ENCODE measurements around the gene GPRC6A.
"Not testable (repeated sequence)": the region's sequence is repeated elsewhere in the genome, so short reads cannot be mapped to it uniquely, and the experiment has no call there.

Gene GPRC6A, protein sequence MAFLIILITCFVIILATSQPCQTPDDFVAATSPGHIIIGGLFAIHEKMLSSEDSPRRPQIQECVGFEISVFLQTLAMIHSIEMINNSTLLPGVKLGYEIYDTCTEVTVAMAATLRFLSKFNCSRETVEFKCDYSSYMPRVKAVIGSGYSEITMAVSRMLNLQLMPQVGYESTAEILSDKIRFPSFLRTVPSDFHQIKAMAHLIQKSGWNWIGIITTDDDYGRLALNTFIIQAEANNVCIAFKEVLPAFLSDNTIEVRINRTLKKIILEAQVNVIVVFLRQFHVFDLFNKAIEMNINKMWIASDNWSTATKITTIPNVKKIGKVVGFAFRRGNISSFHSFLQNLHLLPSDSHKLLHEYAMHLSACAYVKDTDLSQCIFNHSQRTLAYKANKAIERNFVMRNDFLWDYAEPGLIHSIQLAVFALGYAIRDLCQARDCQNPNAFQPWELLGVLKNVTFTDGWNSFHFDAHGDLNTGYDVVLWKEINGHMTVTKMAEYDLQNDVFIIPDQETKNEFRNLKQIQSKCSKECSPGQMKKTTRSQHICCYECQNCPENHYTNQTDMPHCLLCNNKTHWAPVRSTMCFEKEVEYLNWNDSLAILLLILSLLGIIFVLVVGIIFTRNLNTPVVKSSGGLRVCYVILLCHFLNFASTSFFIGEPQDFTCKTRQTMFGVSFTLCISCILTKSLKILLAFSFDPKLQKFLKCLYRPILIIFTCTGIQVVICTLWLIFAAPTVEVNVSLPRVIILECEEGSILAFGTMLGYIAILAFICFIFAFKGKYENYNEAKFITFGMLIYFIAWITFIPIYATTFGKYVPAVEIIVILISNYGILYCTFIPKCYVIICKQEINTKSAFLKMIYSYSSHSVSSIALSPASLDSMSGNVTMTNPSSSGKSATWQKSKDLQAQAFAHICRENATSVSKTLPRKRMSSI

DNA sequence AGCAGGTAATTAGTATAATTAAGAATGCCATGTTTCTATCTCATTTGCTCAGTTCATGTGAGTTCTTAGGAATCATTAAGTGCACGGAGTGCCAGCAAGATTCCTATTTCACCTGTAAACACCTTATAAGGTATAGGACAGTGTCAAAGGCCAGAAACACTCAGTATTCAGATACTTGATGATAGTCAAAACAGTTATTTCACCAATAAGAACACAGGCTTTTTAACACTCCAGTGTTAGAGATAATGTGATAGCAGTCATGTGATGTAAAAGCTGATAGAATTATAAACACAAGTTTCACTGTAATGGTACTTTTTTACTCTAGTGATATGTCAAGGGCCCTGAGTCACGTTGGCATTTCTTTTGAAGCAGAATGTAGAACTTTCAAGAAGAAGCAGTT lies at the start of gene GPRC6A:
TSS of gene GPRC6A (minus strand) at position 101 of the 400 bp plus-strand sequence. CDS start at position 31, 70 bp downstream.
- ATAC-seq (no peak), DNase-seq (no peak)
- Mint-ChIP-seq H3K9me3 (peaks cover 0 to 4% of the 10 kb centered on the region in 2 donors), H3K4me1 (no peaks in the 10 kb centered on the region), H3K4me3 (no peak within 1 kb of the TSS), H3K27ac (no peak within 1 kb of the TSS), H3K27me3 (no peaks in the 10 kb centered on the region)

DNA sequence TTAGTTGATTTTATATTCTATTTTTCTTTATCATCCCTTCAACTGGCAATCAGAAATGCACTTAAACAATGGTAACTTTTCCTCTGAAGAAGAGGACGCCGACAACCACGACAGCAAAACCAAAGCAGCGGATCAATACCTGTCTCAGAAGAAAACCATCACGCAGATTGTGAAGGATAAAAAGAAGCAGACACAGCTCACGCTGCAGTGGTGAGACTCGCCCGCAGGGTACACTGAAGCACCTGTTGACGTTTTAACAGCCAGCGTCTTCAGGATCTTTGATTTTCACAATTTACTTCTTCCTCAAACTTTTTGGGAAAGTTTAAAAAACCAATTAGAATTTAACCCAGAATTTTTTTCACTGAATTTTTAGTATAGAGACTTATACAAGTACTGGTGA lies 48.9 kb upstream of the GPRC6A start:
- no peak for DNase-seq
- H3K9me3 Mint-ChIP-seq, result no peaks in the 10 kb centered on the region
- no peak overlapping the region for H3K27ac Mint-ChIP-seq
- ATAC-seq, result no peak
- H3K4me3 Mint-ChIP-seq, result no peak overlapping the region
- peaks cover 11% of the 10 kb centered on the region for H3K4me1 Mint-ChIP-seq
- peaks cover 38% of the 10 kb centered on the region for H3K27me3 Mint-ChIP-seq

GRCh38 chr6:116876635-116877611 lies 48.0 kb upstream of the GPRC6A start, which contains the start of gene RFX6:
Gene RFX6, plus strand, starts transcription at chr6:116877242. Its CDS starts 34 bp downstream, at chr6:116877276.
- H3K4me3 Mint-ChIP-seq, result peak within 1 kb of the TSS; percentile 48 to 79
- peaks cover 45% of the 10 kb centered on the region for H3K27me3 Mint-ChIP-seq

GRCh38 chr6:116876107-116876506 lies 47.2 kb upstream of the GPRC6A start:
- no peak for ATAC-seq
- Mint-ChIP-seq H3K9me3 (no peaks in the 10 kb centered on the region), H3K4me3 (peak overlapping the region; percentile 17 to 79), H3K4me1 (peaks cover 11% of the 10 kb centered on the region), H3K27me3 (peaks cover 45% of the 10 kb centered on the region), H3K27ac (no peak overlapping the region)
- DNase-seq, result no peak

More at GRCh38 chr6:116876635-116877611, 48.0 kb upstream of the GPRC6A start, which contains the start of gene RFX6:
- ATAC-seq (peak; percentile 62), DNase-seq (no peak)
- Mint-ChIP-seq H3K4me1 (peaks cover 11% of the 10 kb centered on the region), H3K9me3 (no peaks in the 10 kb centered on the region), H3K27ac (no peak within 1 kb of the TSS)

DNA sequence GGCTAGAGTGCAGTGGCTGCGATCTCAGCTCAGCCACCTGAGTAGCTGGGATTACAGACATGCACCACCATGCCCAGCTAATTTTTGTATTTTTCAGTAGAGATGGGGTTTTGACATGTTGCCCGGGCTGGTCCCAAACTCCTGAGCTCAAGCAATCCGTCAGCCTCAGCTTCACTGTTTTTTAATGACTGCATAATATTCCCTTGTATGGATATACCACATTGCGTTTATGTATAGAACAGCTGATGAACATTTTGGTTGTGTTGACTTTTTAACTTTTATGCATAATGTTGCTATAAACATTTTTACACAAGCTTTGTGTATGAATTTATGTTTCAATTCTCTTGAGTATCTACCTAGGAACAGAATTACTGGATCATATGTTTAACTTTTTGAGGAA lies 43.9 kb upstream of the GPRC6A start:
- peaks cover 11% of the 10 kb centered on the region for H3K4me1 Mint-ChIP-seq
- no peak for ATAC-seq

DNA sequence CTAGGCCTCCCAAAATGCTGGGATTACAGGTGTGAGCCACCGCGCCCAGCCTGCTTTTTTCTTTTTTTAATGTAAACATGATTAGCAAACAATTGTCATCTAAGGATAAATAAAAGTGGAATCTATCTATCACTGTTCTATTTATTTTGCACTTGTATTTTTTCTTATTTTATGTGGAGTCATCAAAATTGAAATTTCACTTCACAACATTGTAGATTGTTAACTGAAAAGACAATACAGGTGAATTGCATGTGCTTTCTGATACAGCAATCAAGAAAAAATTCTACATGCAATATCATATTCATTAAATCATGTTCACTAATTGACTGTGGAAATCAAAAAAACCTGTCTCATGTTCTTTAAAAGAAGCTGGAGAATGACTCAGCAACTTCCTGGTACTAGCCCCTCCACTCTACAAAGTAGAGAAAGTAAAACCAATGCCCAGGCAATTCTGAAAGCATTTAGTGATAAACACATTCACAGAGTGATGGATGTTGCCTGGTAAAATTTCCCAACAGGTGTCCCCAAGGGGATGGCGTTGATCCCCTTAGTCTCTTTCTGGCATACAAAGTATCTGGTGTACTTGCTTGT lies 37.5 kb upstream of the GPRC6A start:
- Mint-ChIP-seq H3K4me3 (no peak overlapping the region), H3K4me1 (no peaks in the 10 kb centered on the region), H3K9me3 (peaks cover 0 to 3% of the 10 kb centered on the region in 2 donors), H3K27ac (no peak overlapping the region), H3K27me3 (no peaks in the 10 kb centered on the region)
- ATAC-seq, result no peak
- no peak for DNase-seq

More for the DNA sequence above, 43.9 kb upstream of the GPRC6A start:
- peaks cover 42% of the 10 kb centered on the region for H3K27me3 Mint-ChIP-seq
- H3K27ac Mint-ChIP-seq, result no peak overlapping the region
- H3K4me3 Mint-ChIP-seq, result no peak overlapping the region
- H3K9me3 Mint-ChIP-seq, result no peaks in the 10 kb centered on the region
- DNase-seq, result no peak

DNA sequence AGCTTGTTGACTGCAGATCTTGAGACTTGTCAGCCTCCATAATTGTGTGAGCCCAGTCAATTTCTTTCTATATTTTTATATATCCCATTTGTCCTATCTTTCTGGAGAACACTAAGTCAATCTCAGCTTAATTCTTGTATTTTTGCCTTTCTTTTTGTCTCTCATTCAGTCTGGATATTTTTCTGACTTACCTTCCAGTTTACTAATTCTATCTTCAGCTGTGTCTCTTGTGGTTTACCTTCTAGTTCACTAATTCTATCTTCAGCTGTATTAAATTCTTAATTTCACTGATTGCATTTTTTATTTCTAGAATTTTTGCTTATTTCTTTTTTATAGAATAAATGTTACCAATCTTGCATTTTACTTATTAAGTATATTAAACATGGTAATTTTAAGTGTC lies 30.4 kb upstream of the GPRC6A start:
- H3K4me3 Mint-ChIP-seq, result no peak overlapping the region
- no peak overlapping the region for H3K27ac Mint-ChIP-seq
- no peak for ATAC-seq
- H3K9me3 Mint-ChIP-seq, result peaks cover 20 to 43% of the 10 kb centered on the region in 2 donors
- H3K4me1 Mint-ChIP-seq, result no peaks in the 10 kb centered on the region
- DNase-seq, result no peak
- no peaks in the 10 kb centered on the region for H3K27me3 Mint-ChIP-seq

GRCh38 chr6:116858060-116858459 lies 29.2 kb upstream of the GPRC6A start:
- ATAC-seq, result no peak
- Mint-ChIP-seq H3K27ac (no peak overlapping the region), H3K9me3 (peaks cover 28 to 53% of the 10 kb centered on the region in 2 donors), H3K4me3 (no peak overlapping the region), H3K4me1 (no peaks in the 10 kb centered on the region), H3K27me3 (no peaks in the 10 kb centered on the region)
- no peak for DNase-seq

- H3K4me3 Mint-ChIP-seq, result no peak overlapping the region
- H3K9me3 Mint-ChIP-seq, result peaks cover 0 to 7% of the 10 kb centered on the region in 2 donors
- no peaks in the 10 kb centered on the region for H3K27me3 Mint-ChIP-seq
- ATAC-seq (no peak), DNase-seq (no peak)
- H3K4me1 Mint-ChIP-seq, result no peaks in the 10 kb centered on the region
- H3K27ac Mint-ChIP-seq, result no peak overlapping the region
These were observed 18.3 kb upstream of the GPRC6A start for GRCh38 chr6:116847227-116847626.

GRCh38 chr6:116842459-116842858 lies 13.6 kb upstream of the GPRC6A start:
- Mint-ChIP-seq H3K27me3 (peaks cover 7% of the 10 kb centered on the region), H3K9me3 (no peaks in the 10 kb centered on the region), H3K4me3 (no peak overlapping the region), H3K4me1 (no peaks in the 10 kb centered on the region), H3K27ac (no peak overlapping the region)
- DNase-seq (no peak), ATAC-seq (no peak)

- Mint-ChIP-seq H3K27ac (no peak overlapping the region), H3K4me3 (no peak overlapping the region), H3K4me1 (no peaks in the 10 kb centered on the region), H3K27me3 (peaks cover 7% of the 10 kb centered on the region), H3K9me3 (no peaks in the 10 kb centered on the region)
- ATAC-seq (no peak), DNase-seq (no peak)
These were observed 11.2 kb upstream of the GPRC6A start for GRCh38 chr6:116840091-116840490.

DNA sequence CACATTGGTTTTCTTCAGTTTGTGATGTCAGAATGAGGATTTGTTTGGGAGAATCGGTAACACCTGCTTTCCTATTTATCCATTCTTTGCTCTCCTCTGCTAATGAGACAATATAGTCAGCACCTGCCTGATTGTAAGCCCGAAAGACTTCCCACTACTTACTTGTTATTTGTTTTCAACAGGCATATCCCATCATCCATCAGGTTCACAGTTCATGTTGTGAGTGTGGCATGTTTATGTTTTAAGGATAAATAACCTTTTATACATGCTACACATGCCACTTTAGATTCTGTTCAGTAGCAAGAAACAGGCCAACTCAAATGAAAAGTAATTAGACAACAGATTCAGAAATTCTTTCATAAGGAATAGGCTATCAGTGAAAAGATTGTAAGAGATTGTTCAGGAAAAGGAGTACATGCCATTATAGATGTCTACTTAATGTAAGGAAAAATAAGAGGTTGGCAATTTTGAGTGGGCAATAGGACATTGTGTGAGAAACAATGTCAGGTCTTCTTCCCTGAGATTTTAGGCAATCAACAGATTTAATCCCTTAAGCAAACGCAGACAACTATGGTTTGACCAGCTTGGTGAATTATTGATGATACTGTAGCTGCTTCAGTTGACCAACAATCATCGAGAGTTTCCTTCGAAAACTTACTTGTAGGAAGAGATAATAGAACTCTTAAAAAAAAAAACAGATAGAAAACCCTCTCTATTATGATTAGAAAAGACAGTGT lies 7.9 kb upstream of the GPRC6A start:
- H3K9me3 Mint-ChIP-seq, result no peaks in the 10 kb centered on the region
- H3K27ac Mint-ChIP-seq, result no peak overlapping the region
- peaks cover 7% of the 10 kb centered on the region for H3K27me3 Mint-ChIP-seq
- ATAC-seq (no peak), DNase-seq (no peak)
- H3K4me3 Mint-ChIP-seq, result no peak overlapping the region
- H3K4me1 Mint-ChIP-seq, result no peaks in the 10 kb centered on the region

- H3K27me3 Mint-ChIP-seq, H3K9me3 Mint-ChIP-seq, ATAC-seq, DNase-seq, H3K4me1 Mint-ChIP-seq, H3K4me3 Mint-ChIP-seq, H3K27ac Mint-ChIP-seq: not testable (repeated sequence)
These were observed 5.6 kb upstream of the GPRC6A start for GRCh38 chr6:116834526-116834925.
